Ishikawa (cell line): ENCODE measurements around the gene ATF1.

ENCODE experiments used
- CEBPB ChIP-seq: IDR thresholded peaks from 2 replicates; pipeline ENCODE4 v1.6.1; 2012
- EP300 ChIP-seq: IDR thresholded peaks from 2 replicates; pipeline ENCODE4 v1.6.1; 2012; ENCODE audit warnings: borderline replicate concordance
- FOXM1 ChIP-seq: IDR thresholded peaks from 2 replicates; pipeline ENCODE4 v1.6.1; 2012; ENCODE audit warnings: low read depth, borderline replicate concordance
- TEAD4 ChIP-seq: IDR thresholded peaks from 2 replicates; pipeline ENCODE4 v1.6.1; 2012
- YY1 ChIP-seq: IDR thresholded peaks from 2 replicates; pipeline ENCODE4 v1.6.1; 2012; ENCODE audit warnings: low read depth
- TF ChIP-seq, protein P1 (sequence below): IDR thresholded peaks from 2 replicates; pipeline ENCODE4 v1.6.1; 2012
- TF ChIP-seq, protein P2 (sequence below): IDR thresholded peaks from 2 replicates; pipeline ENCODE4 v1.6.1; 2012

DNA sequence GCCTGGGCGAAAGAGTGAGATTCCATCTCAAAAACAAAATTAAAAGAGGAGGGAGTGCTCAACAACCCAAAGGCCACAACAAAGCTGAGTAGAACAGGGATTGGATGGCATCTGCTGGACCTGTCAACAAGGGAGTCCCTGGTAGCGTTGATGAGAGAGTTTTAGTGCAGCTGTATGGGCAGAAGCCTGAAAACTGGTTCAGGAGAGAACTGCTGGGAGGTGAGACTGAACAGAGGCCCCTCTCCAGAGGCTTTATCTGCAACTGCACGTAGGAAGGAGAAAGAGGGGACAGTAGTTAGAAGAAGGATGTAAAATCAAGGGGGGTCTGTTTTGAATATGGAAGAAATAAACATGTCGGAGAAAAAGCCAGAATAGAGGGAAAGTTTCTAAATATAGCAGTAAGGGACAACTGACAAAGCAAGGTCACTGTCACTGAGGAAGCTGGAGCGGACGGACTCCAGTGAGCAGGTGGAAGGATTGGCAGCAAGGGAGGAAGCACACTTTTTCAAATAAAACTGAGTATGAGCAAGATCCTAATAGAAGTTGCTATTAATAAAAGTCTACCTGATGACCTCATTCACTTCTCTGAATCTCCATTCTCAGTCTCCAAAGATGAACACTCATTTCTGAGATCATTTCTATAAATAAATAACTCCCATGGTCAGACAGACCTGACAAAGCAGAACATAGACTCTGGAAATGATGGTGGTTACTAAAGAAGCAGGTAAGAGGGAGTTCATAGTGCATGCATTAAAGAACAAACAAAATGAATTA is 11.8 kb upstream of the ATF1 start:
- TF ChIP-seq EP300 (no peak), YY1 (no peak), TEAD4 (no peak), CEBPB (no peak), FOXM1 (no peak)
- TF ChIP-seq, protein P1, sequence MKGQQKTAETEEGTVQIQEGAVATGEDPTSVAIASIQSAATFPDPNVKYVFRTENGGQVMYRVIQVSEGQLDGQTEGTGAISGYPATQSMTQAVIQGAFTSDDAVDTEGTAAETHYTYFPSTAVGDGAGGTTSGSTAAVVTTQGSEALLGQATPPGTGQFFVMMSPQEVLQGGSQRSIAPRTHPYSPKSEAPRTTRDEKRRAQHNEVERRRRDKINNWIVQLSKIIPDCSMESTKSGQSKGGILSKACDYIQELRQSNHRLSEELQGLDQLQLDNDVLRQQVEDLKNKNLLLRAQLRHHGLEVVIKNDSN, result no peak
- TF ChIP-seq, protein P2, sequence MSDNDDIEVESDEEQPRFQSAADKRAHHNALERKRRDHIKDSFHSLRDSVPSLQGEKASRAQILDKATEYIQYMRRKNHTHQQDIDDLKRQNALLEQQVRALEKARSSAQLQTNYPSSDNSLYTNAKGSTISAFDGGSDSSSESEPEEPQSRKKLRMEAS, result no peak
